IMR-90 (cell line): Measurements from ENCODE around the gene IFT74. TPM values are rescaled to one million over a fixed set of nuclear protein-coding genes. Genes with fewer than 3 reads are reported as not detected.

Experiments
- ATAC-seq: fragments of 200-7000 bp; cut with Tn5 transposase; 2 replicates; pipeline ENCODE4 v1.9.1; 2020; ENCODE audit warnings: low read depth, mild to moderate bottlenecking, moderate library complexity
- BruUV-seq: library from RNA; stranded (reverse); fragments of 400-500 nt; replicated peaks from 2 replicates; lab custom pipeline; 2021; lab: Mats Ljungman, UMichigan
- CTCF ChIA-PET: fragments of 300-600 bp; formaldehyde crosslinking; extraction: SDS; loops from one replicate; lab custom pipeline; 2021; ENCODE audit warnings: antibody characterized with exemption; lab: Yijun Ruan, JAX
- POLR2A ChIA-PET: fragments of 300-600 bp; sonication (Branson Sonifier 250); formaldehyde crosslinking; loops from one replicate; lab custom pipeline; 2022; ENCODE audit warnings: antibody characterized with exemption; ENCODE audit not compliant: unreplicated experiment; lab: Charles Lee
- DNase-seq: peaks from one replicate; pipeline ENCODE4 v3.0.0; 2013
- H2AFZ ChIP-seq: replicated peaks from 2 replicates; pipeline ENCODE3; 2013; ENCODE audit warnings: low read length, mild to moderate bottlenecking; ENCODE audit not compliant: poor library complexity
- H2AK5ac ChIP-seq: 2 replicates; pipeline ENCODE4 v1.6.1; 2013; ENCODE audit warnings: low read depth, low read length, inconsistent platforms
- H2AK9ac ChIP-seq: replicated peaks from 2 replicates; pipeline ENCODE3; 2013; ENCODE audit warnings: mild to moderate bottlenecking, low read depth, low read length, moderate library complexity; ENCODE audit not compliant: poor library complexity
- H2BK120ac ChIP-seq: 2 replicates; pipeline ENCODE4 v1.6.1; 2013; ENCODE audit warnings: low read depth, low read length, inconsistent platforms
- H2BK15ac ChIP-seq: 3 replicates; pipeline ENCODE4 v1.6.1; 2013; ENCODE audit warnings: low read depth, low read length, inconsistent platforms
- H2BK20ac ChIP-seq: 2 replicates; pipeline ENCODE4 v1.6.1; 2013; ENCODE audit warnings: low read depth, mild to moderate bottlenecking, inconsistent platforms, low read length, moderate library complexity
- H2BK5ac ChIP-seq: 2 replicates; pipeline ENCODE4 v1.6.1; 2013; ENCODE audit warnings: mild to moderate bottlenecking, low read depth, low read length, inconsistent platforms; ENCODE audit not compliant: poor library complexity, severe bottlenecking
- H3K14ac ChIP-seq: replicated peaks from 2 replicates; pipeline ENCODE4 v1.6.1; 2013; ENCODE audit warnings: low read depth, low read length, inconsistent platforms
- H3K18ac ChIP-seq: 2 replicates; pipeline ENCODE4 v1.6.1; 2013; ENCODE audit warnings: low read depth, low read length, control low read depth
- H3K23ac ChIP-seq: 2 replicates; pipeline ENCODE4 v1.6.1; 2013; ENCODE audit warnings: low read depth, low read length, inconsistent platforms
- H3K27ac ChIP-seq: 2 replicates; pipeline ENCODE4 v1.5.1; 2013; ENCODE audit warnings: mild to moderate bottlenecking, control low read depth, low read length; ENCODE audit not compliant: insufficient read depth
- H3K27me3 ChIP-seq: 2 replicates; pipeline ENCODE4 v1.6.1; 2013; ENCODE audit warnings: low read length; ENCODE audit not compliant: control insufficient read depth, insufficient read depth
- H3K36me3 ChIP-seq: 2 replicates; pipeline ENCODE4 v1.6.1; 2013; ENCODE audit warnings: low read length, mixed read lengths; ENCODE audit not compliant: control insufficient read depth, insufficient read depth
- H3K4ac ChIP-seq: 2 replicates; pipeline ENCODE4 v1.6.1; 2013; ENCODE audit warnings: low read depth, low read length, inconsistent platforms
- H3K4me1 ChIP-seq: 2 replicates; pipeline ENCODE4 v1.6.1; 2013; ENCODE audit warnings: low read length, mixed read lengths; ENCODE audit not compliant: control insufficient read depth, insufficient read depth
- H3K4me2 ChIP-seq: 2 replicates; pipeline ENCODE4 v1.6.1; 2013; ENCODE audit warnings: low read depth, mild to moderate bottlenecking, control low read depth, low read length, moderate library complexity
- H3K4me3 ChIP-seq: 2 replicates; pipeline ENCODE4 v1.5.1; 2013; ENCODE audit warnings: low read depth, mild to moderate bottlenecking, control low read depth, low read length, moderate library complexity; ENCODE audit not compliant: insufficient read depth
- H3K56ac ChIP-seq: 2 replicates; pipeline ENCODE4 v1.6.1; 2013; ENCODE audit warnings: low read length, inconsistent platforms; ENCODE audit not compliant: insufficient read depth; ENCODE audit errors: extremely low read depth
- H3K79me1 ChIP-seq, 2 experiments: 2 replicates each; pipeline ENCODE4 v1.6.1; 2013; ENCODE audit warnings: low read length in 2 of 2, inconsistent platforms in 1 of 2, low read depth in 1 of 2
- H3K9ac ChIP-seq: 2 replicates; pipeline ENCODE4 v1.6.1; 2013; ENCODE audit warnings: low read depth, low read length, control low read depth
- H3K9me1 ChIP-seq: 2 replicates; pipeline ENCODE4 v1.6.1; 2013; ENCODE audit warnings: low read length, inconsistent platforms; ENCODE audit not compliant: insufficient read depth
- H3K9me3 ChIP-seq: 2 replicates; pipeline ENCODE4 v1.6.1; 2013; ENCODE audit warnings: low read length; ENCODE audit not compliant: control insufficient read depth, insufficient read depth
- H4K20me1 ChIP-seq: 2 replicates; pipeline ENCODE4 v1.6.1; 2013; ENCODE audit warnings: low read length, inconsistent platforms; ENCODE audit not compliant: insufficient read depth
- H4K5ac ChIP-seq: 2 replicates; pipeline ENCODE4 v1.6.1; 2013; ENCODE audit warnings: mild to moderate bottlenecking, low read depth, low read length, control low read depth
- H4K8ac ChIP-seq, 2 experiments: 2 replicates each; pipeline ENCODE4 v1.6.1; 2013; ENCODE audit warnings: low read depth in 2 of 2, low read length in 2 of 2, control low read depth in 1 of 2, inconsistent platforms in 1 of 2
- H4K91ac ChIP-seq: 2 replicates; pipeline ENCODE4 v1.6.1; 2013; ENCODE audit warnings: low read depth, low read length, inconsistent platforms; ENCODE audit not compliant: insufficient read depth
- BHLHE40 ChIP-seq: fragments of 150-350 bp; IDR thresholded peaks from 2 replicates; pipeline ENCODE4 v1.6.1; 2016; ENCODE audit warnings: mild to moderate bottlenecking, low read depth, low read length
- CEBPB ChIP-seq: IDR thresholded peaks from 2 replicates; pipeline ENCODE4 v1.6.1; 2012; ENCODE audit warnings: low read depth, low read length, improper control_type of control experiment
- CHD1 ChIP-seq: IDR thresholded peaks from 2 replicates; pipeline ENCODE4 v1.6.1; 2012; ENCODE audit warnings: low read depth, low read length, improper control_type of control experiment
- ELK1 ChIP-seq: fragments of 150-350 bp; IDR thresholded peaks from 2 replicates; pipeline ENCODE4 v1.6.1; 2016; ENCODE audit warnings: low read depth, mild to moderate bottlenecking, low read length, moderate library complexity, borderline replicate concordance
- FOS ChIP-seq: fragments of 150-350 bp; IDR thresholded peaks from 2 replicates; pipeline ENCODE4 v1.6.1; 2016; ENCODE audit warnings: low read depth, low read length
- MAFK ChIP-seq: IDR thresholded peaks from 2 replicates; pipeline ENCODE4 v1.6.1; 2012; ENCODE audit warnings: low read depth, low read length, improper control_type of control experiment
- MAZ ChIP-seq: IDR thresholded peaks from 2 replicates; pipeline ENCODE4 v1.6.1; 2012; ENCODE audit warnings: low read depth, mild to moderate bottlenecking, low read length, improper control_type of control experiment, moderate library complexity, borderline replicate concordance
- MXI1 ChIP-seq: IDR thresholded peaks from 2 replicates; pipeline ENCODE4 v1.6.1; 2012; ENCODE audit warnings: low read depth, mild to moderate bottlenecking, low read length, moderate library complexity, borderline replicate concordance
- NFE2L2 ChIP-seq: fragments of 150-350 bp; IDR thresholded peaks from 2 replicates; pipeline ENCODE4 v1.6.1; 2016; ENCODE audit warnings: low read depth, mild to moderate bottlenecking, low read length
- POLR2A ChIP-seq: IDR thresholded peaks from 2 replicates; pipeline ENCODE4 v1.6.1; 2012; ENCODE audit warnings: mild to moderate bottlenecking, low read depth, low read length
- RAD21 ChIP-seq: IDR thresholded peaks from 2 replicates; pipeline ENCODE4 v1.6.1; 2012; ENCODE audit warnings: low read length, improper control_type of control experiment
- RCOR1 ChIP-seq: IDR thresholded peaks from 2 replicates; pipeline ENCODE4 v1.6.1; 2012; ENCODE audit warnings: mild to moderate bottlenecking, low read length, improper control_type of control experiment; ENCODE audit not compliant: insufficient replicate concordance
- RFX5 ChIP-seq: IDR thresholded peaks from 2 replicates; pipeline ENCODE4 v1.8.0; 2012; ENCODE audit warnings: low read depth, mild to moderate bottlenecking, low read length, moderate library complexity
- SMC3 ChIP-seq: fragments of 150-350 bp; IDR thresholded peaks from 2 replicates; pipeline ENCODE4 v1.6.1; 2016; ENCODE audit warnings: low read depth, mild to moderate bottlenecking, antibody characterized with exemption, low read length, moderate library complexity
- WGBS, 2 experiments: methylation state at CpG; one replicate each; pipeline versions ENCODE4 v1.1.5 to v1.1.7; 2013; ENCODE audit warnings: missing lambda C conversion rate in 2 of 2; ENCODE audit not compliant: insufficient read length in 1 of 2; ENCODE audit errors: extremely low coverage in 2 of 2; 5-methylcytosine and 5-hydroxymethylcytosine counted together
- dilution Hi-C: fragments of 300-500 bp; cut with HindIII; formaldehyde crosslinking; loops from one replicate; pipeline ENCODE4 v1.14.3; 2018; ENCODE audit warnings: low sequenced_read_pairs; ENCODE audit not compliant: unreplicated experiment
- in situ Hi-C: fragments of 300-500 bp; cut with MboI; formaldehyde crosslinking; loops from 3 replicates; pipeline ENCODE4 v1.14.3; 2019; ENCODE audit warnings: low sequenced_read_pairs, inconsistent platforms, mixed read lengths
- intact Hi-C: fragments of 100-400 bp; cut with micrococcal nuclease; formaldehyde crosslinking; loops from 2 replicates; pipeline ENCODE4 v1.10.0; 2022
- polyA plus RNA-seq, 3 experiments: library from polyadenylated mRNA; depleted of rRNA; stranded (reverse); fragments of >200 nt; gene quantifications; 2 replicates each; pipeline ENCODE4 v1.2.3, GENCODE V29; 2012; ENCODE audit warnings: low replicate concordance in 1 of 3
- total RNA-seq: library from RNA; depleted of rRNA; stranded (reverse); fragments of >200 nt; gene quantifications from 2 replicates; pipeline ENCODE4 v1.2.3, GENCODE V29; 2012
- TF ChIP-seq, protein P1 (sequence below): conservative IDR thresholded peaks from 2 replicates; pipeline ENCODE4 v1.5.1; 2012; ENCODE audit warnings: mild to moderate bottlenecking, low read depth, low read length, improper control_type of control experiment
- TF ChIP-seq, protein P2 (sequence below): fragments of 150-350 bp; IDR thresholded peaks from 2 replicates; pipeline ENCODE4 v1.6.1; 2017; ENCODE audit warnings: mild to moderate bottlenecking, antibody characterized with exemption, low read length, low read depth

IFT74 gene
- total and polyA plus RNA-seq, 2 of the 4 experiments (the other 2 are of a cell fraction) = 4.6 to 12.2 TPM

- H3K4me2 ChIP-seq = no peak overlapping the region
- peak overlapping the region in 1 of 2 experiments; percentile 92; a peak in 3 of 4 replicates for H4K8ac ChIP-seq
- POLR2A ChIA-PET = no interaction called here
- CTCF ChIA-PET = no interaction called here
- H4K5ac ChIP-seq = no peak overlapping the region
- no CpG with 5 or more reads among the region's 1 CpG for WGBS, 2 experiments
- H3K27ac ChIP-seq = peak overlapping the region; percentile 93; the same call in 1 of the 2 replicates
- peak overlapping the region; percentile 53; the same call in 1 of the 3 replicates for H2BK15ac ChIP-seq
- H2BK5ac ChIP-seq = peak overlapping the region; percentile 100
- DNase-seq = no peak
- H2BK120ac ChIP-seq = peak overlapping the region; percentile 87
- no peak overlapping the region for H2AK9ac ChIP-seq
- in situ Hi-C loops (no loop called here), dilution Hi-C loops (no loop called here), intact Hi-C loops (no loop called here)
- no TSS peak for BruUV-seq
- H2AFZ ChIP-seq = no peak overlapping the region
- H3K4ac ChIP-seq = peak overlapping the region; percentile 45; the same call in 1 of the 2 replicates
- H3K36me3 ChIP-seq = no peaks in the 10 kb centered on the region
- no peaks in the 10 kb centered on the region; a peak in 1 of 4 replicates for H3K79me1 ChIP-seq
- H3K23ac ChIP-seq = no peak overlapping the region
- H2AK5ac ChIP-seq = 0 out of 2 replicates have a peak overlapping the region, but pooled peaks have one; percentile 43
- H3K4me1 ChIP-seq = peaks cover 23% of the 10 kb centered on the region
- no peaks in the 10 kb centered on the region for H3K27me3 ChIP-seq
- H4K91ac ChIP-seq = peak overlapping the region; percentile 31
- H3K9ac ChIP-seq = no peak overlapping the region
- peak overlapping the region; percentile 85 for H3K18ac ChIP-seq
- peak overlapping the region; percentile 75 for H2BK20ac ChIP-seq
- no peak overlapping the region for H3K4me3 ChIP-seq
- no peak overlapping the region for H3K14ac ChIP-seq
- ATAC-seq = no peak
- H3K9me1 ChIP-seq = no peaks in the 10 kb centered on the region
- no peaks in the 10 kb centered on the region for H3K9me3 ChIP-seq
- no peaks in the 10 kb centered on the region for H4K20me1 ChIP-seq
- TF ChIP-seq SMC3 (no peak), RAD21 (no peak), POLR2A (no peak), NFE2L2 (no peak), RFX5 (no peak), BHLHE40 (no peak), CHD1 (no peak), ELK1 (no peak), MXI1 (no peak), MAFK (no peak), MAZ (no peak), RCOR1 (no peak), FOS (no peak), CEBPB (no peak)
- TF ChIP-seq, protein P1, sequence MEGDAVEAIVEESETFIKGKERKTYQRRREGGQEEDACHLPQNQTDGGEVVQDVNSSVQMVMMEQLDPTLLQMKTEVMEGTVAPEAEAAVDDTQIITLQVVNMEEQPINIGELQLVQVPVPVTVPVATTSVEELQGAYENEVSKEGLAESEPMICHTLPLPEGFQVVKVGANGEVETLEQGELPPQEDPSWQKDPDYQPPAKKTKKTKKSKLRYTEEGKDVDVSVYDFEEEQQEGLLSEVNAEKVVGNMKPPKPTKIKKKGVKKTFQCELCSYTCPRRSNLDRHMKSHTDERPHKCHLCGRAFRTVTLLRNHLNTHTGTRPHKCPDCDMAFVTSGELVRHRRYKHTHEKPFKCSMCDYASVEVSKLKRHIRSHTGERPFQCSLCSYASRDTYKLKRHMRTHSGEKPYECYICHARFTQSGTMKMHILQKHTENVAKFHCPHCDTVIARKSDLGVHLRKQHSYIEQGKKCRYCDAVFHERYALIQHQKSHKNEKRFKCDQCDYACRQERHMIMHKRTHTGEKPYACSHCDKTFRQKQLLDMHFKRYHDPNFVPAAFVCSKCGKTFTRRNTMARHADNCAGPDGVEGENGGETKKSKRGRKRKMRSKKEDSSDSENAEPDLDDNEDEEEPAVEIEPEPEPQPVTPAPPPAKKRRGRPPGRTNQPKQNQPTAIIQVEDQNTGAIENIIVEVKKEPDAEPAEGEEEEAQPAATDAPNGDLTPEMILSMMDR = no peak
- TF ChIP-seq, protein P2, sequence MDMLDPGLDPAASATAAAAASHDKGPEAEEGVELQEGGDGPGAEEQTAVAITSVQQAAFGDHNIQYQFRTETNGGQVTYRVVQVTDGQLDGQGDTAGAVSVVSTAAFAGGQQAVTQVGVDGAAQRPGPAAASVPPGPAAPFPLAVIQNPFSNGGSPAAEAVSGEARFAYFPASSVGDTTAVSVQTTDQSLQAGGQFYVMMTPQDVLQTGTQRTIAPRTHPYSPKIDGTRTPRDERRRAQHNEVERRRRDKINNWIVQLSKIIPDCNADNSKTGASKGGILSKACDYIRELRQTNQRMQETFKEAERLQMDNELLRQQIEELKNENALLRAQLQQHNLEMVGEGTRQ = no peak
- no peak overlapping the region for H3K56ac ChIP-seq
Measured at GRCh38 chr9:27090711-27091110, 134.5 kb downstream of the IFT74 start.
